ENCODE measurements around the gene PLXNA3.
A peak's percentile ranks its signal among the peaks of the same experiment; 100 is the strongest.

Gene PLXNA3

GRCh38 chrX:154486396-154487207 lies 28.5 kb downstream of the PLXNA3 start, which contains the start of gene UBL4A:
UBL4A (minus strand) TSS chrX:154486615; CDS start chrX:154486584, 31 bp downstream.
- H2AFZ ChIP-seq (ENCODE audit: low read length) = no peak within 1 kb of the TSS
- no peaks in the 10 kb centered on the region for H4K20me1 ChIP-seq (ENCODE audit: insufficient read depth, low read length)
- no peaks in the 10 kb centered on the region for H3K27me3 ChIP-seq (replicated peaks; ENCODE audit: insufficient read depth, low read length)
- H3K27ac ChIP-seq (ENCODE audit: low read length) = 0 out of 2 replicates have a peak within 1 kb of the TSS, but pooled peaks have one; percentile 13
- H3K4me3 ChIP-seq (ENCODE audit: low read length) = peak within 1 kb of the TSS; percentile 65
- no peaks in the 10 kb centered on the region for H3K9me2 ChIP-seq (replicated peaks; ENCODE audit: insufficient read depth, low read length)
- H3K79me2 ChIP-seq (ENCODE audit: low read length) = peaks cover 32% of the 10 kb centered on the region
- peak within 1 kb of the TSS; percentile 78 for H3K9ac ChIP-seq (ENCODE audit: low read length)
- no peaks in the 10 kb centered on the region; the same call in 1 of the 2 replicates for H3K36me3 ChIP-seq (replicated peaks; ENCODE audit: insufficient read depth, low read length)
- peak within 1 kb of the TSS; percentile 70 for H3K4me2 ChIP-seq (ENCODE audit: low read depth, low read length)
- H3F3A ChIP-seq (ENCODE audit: insufficient read depth, low read length) = peaks cover 3% of the 10 kb centered on the region
- H3K9me3 ChIP-seq (replicated peaks; ENCODE audit: insufficient read depth, low read length) = no peaks in the 10 kb centered on the region
- TF ChIP-seq CTCF (IDR thresholded peaks at IDR 0.05; ENCODE audit: low read length) (no peak), EZH2 (optimal IDR thresholded peaks at IDR 0.05; ENCODE audit: low read depth, low read length) (no peak), EZH2phosphoT487 (IDR thresholded peaks at IDR 0.05; ENCODE audit: low read length) (no peak)
- peak; percentile 41 for DNase-seq
- H3K4me1 ChIP-seq (ENCODE audit: low read length) = 0 out of 2 replicates have a peak, but pooled peaks cover 4% of the 10 kb centered on the region

- no peak overlapping the region for H3K27ac ChIP-seq (ENCODE audit: low read length)
- no peak overlapping the region for H3K9ac ChIP-seq (ENCODE audit: low read length)
- H3K79me2 ChIP-seq (ENCODE audit: low read length) = peaks cover 32% of the 10 kb centered on the region
- H4K20me1 ChIP-seq (ENCODE audit: insufficient read depth, low read length) = no peaks in the 10 kb centered on the region
- no peak for DNase-seq
- no peak overlapping the region for H3K4me2 ChIP-seq (ENCODE audit: low read depth, low read length)
- TF ChIP-seq EZH2phosphoT487 (IDR thresholded peaks at IDR 0.05; ENCODE audit: low read length) (no peak), CTCF (IDR thresholded peaks at IDR 0.05; ENCODE audit: low read length) (no peak), EZH2 (optimal IDR thresholded peaks at IDR 0.05; ENCODE audit: low read depth, low read length) (no peak)
- no peaks in the 10 kb centered on the region; the same call in 1 of the 2 replicates for H3K36me3 ChIP-seq (replicated peaks; ENCODE audit: insufficient read depth, low read length)
- H3K9me2 ChIP-seq (replicated peaks; ENCODE audit: insufficient read depth, low read length) = no peaks in the 10 kb centered on the region
- no peak overlapping the region for H2AFZ ChIP-seq (ENCODE audit: low read length)
- H3F3A ChIP-seq (ENCODE audit: insufficient read depth, low read length) = peaks cover 3% of the 10 kb centered on the region
- H3K4me3 ChIP-seq (ENCODE audit: low read length) = no peak overlapping the region
- 0 out of 2 replicates have a peak, but pooled peaks cover 4% of the 10 kb centered on the region for H3K4me1 ChIP-seq (ENCODE audit: low read length)
- no peaks in the 10 kb centered on the region for H3K27me3 ChIP-seq (replicated peaks; ENCODE audit: insufficient read depth, low read length)
- no peaks in the 10 kb centered on the region for H3K9me3 ChIP-seq (replicated peaks; ENCODE audit: insufficient read depth, low read length)
Observed at GRCh38 chrX:154487518-154488290, 29.6 kb downstream of the PLXNA3 start.

GRCh38 chrX:154488336-154489075 lies 30.4 kb downstream of the PLXNA3 start:
- H3K9ac ChIP-seq (ENCODE audit: low read length) = no peak overlapping the region
- H3K27me3 ChIP-seq (replicated peaks; ENCODE audit: insufficient read depth, low read length) = no peaks in the 10 kb centered on the region
- no peak overlapping the region for H3K27ac ChIP-seq (ENCODE audit: low read length)
- no peak overlapping the region for H3K4me2 ChIP-seq (ENCODE audit: low read depth, low read length)
- peaks cover 3% of the 10 kb centered on the region for H3F3A ChIP-seq (ENCODE audit: insufficient read depth, low read length)
- H3K9me2 ChIP-seq (replicated peaks; ENCODE audit: insufficient read depth, low read length) = no peaks in the 10 kb centered on the region
- 0 out of 2 replicates have a peak, but pooled peaks cover 4% of the 10 kb centered on the region for H3K4me1 ChIP-seq (ENCODE audit: low read length)
- no peaks in the 10 kb centered on the region for H3K9me3 ChIP-seq (replicated peaks; ENCODE audit: insufficient read depth, low read length)
- TF ChIP-seq CTCF (IDR thresholded peaks at IDR 0.05; ENCODE audit: low read length) = no peak
- no peak for TF ChIP-seq EZH2phosphoT487 (IDR thresholded peaks at IDR 0.05; ENCODE audit: low read length)
- no peak for TF ChIP-seq EZH2 (optimal IDR thresholded peaks at IDR 0.05; ENCODE audit: low read depth, low read length)
- DNase-seq = no peak
- no peaks in the 10 kb centered on the region for H4K20me1 ChIP-seq (ENCODE audit: insufficient read depth, low read length)
- no peaks in the 10 kb centered on the region; the same call in 1 of the 2 replicates for H3K36me3 ChIP-seq (replicated peaks; ENCODE audit: insufficient read depth, low read length)
- H2AFZ ChIP-seq (ENCODE audit: low read length) = no peak overlapping the region
- peaks cover 32% of the 10 kb centered on the region for H3K79me2 ChIP-seq (ENCODE audit: low read length)
- no peak overlapping the region for H3K4me3 ChIP-seq (ENCODE audit: low read length)
